Measurements from ENCODE around the gene PDE6B.
"Not testable (repeated sequence)": the region's sequence is repeated elsewhere in the genome, so short reads cannot be mapped to it uniquely, and the experiment has no call there.

Gene PDE6B

DNA sequence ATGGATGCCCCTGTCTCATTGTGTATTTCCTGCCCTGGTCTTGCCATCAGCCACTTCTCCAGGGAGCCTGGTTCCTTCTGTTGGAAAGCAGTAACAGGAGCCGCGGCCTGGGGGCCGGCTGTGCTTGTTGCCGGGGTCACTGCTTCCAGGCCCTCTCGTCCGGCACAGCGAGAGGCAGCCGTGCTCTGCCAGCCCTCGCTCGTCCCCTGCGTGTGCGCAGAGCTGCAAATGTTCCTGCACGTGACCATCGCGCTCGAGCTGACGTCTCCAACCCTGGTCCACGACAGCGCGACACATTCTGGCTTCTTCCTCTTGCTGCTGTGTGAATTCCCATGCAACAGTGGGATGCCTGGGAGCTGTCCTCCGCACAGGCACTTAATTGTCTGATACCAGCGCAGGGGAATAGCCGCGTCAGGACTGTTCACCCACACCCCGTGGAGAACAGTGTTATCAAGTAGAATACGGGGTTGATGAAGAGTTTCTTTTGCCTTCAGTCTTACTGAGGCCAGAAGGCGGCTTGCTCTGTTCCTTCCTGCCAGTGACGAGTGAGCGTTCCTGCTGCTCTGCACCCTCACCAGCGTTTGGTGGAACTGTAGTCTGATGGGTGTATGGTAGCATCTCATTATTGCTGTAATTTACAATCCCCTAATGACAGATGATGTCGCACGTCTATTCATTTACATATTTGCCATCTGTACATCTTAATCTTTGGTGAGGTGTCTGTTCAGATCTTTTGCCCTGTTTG, 12.3 kb downstream of the PDE6B start:
- no peak for DNase-seq

- not testable (repeated sequence) for DNase-seq
Observed at GRCh38 chr4:642366-642765, 17.0 kb downstream of the PDE6B start.

- no peak for DNase-seq
Observed at GRCh38 chr4:646460-646859, 21.1 kb downstream of the PDE6B start.

- DNase-seq = no peak
Observed at GRCh38 chr4:647481-647880, 22.1 kb downstream of the PDE6B start.

DNA sequence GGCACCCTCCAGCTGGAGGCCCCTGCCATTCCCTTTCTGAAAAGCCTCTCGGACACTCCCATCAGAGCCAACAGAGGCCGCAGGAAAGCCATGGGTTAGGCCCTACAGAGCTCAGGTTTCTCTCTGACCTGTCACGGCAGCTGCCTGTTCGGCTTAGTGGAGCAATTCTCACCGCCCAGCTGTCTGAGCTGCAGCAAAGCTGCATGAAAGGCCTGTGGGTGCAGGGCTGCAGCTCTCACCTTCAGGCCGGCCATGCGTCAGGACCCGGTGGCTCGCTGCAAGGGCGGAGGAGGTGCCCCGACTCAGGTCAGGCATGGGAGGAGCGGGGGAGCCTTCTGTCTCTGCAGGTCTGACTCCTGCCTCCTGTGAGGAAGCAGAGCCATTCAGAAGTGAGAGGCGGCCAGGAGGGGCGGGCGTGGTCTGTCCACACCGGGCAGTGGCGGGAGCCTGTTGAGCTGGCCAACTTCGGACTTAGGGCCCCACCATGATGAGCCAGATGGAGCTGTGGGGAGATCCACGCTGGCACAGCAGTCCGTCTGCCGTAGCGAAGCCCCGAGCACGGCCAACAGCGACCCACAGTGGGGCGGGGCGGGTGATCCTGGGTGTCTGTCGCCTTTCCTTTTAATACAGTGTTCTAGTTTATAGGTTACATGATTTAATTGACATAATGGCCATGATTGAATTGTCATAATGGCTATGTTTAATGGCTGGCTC, 23.4 kb downstream of the PDE6B start:
- DNase-seq = peak; percentile 14 to 20

DNA sequence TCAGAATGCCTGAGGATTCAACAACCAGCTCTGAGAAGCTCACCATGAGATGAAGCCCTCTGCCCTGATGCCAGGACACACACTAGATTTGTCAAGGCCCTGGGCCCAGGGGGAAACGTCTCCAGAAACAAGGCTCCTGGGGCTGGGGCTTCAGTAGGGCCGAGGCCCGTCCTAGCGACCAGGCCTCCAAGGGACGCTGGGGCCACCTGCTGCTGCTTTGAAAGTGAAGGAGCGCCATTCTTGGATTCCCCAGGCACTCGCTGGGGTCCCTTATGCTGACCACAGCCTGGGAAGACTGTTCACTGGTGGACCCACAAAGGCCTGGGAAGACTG, 23.9 kb downstream of the PDE6B start:
- no peak for DNase-seq

DNA sequence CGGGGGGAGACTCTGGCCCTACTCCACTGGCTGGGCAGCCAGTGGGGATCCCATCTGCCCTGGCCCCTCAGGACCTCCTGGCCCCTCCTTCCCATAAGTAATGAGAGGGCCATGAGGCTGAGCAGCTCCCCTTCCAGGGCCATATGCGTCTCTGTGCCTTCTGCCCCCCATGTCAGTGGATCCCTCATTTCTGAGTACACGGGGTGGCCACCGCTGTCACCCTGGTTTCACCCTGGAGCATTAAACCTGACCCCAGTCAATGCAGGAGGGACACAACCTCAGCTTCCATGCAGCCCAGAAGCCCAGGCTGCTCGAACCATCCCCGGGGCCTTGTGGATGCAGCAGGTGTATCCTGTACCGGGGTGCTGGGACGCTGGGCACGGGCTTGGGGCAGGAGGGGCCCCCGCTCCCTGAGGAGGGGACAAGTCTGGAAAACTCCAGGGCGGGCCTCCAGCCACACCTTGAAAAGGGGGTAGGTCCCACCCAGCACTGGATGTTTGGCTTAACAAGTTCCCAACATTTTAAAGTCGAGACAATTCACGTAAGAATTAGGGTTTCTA, 24.5 kb downstream of the PDE6B start:
- DNase-seq = no peak

- no peak for DNase-seq
Observed at GRCh38 chr4:650461-650860, 25.1 kb downstream of the PDE6B start.

DNA sequence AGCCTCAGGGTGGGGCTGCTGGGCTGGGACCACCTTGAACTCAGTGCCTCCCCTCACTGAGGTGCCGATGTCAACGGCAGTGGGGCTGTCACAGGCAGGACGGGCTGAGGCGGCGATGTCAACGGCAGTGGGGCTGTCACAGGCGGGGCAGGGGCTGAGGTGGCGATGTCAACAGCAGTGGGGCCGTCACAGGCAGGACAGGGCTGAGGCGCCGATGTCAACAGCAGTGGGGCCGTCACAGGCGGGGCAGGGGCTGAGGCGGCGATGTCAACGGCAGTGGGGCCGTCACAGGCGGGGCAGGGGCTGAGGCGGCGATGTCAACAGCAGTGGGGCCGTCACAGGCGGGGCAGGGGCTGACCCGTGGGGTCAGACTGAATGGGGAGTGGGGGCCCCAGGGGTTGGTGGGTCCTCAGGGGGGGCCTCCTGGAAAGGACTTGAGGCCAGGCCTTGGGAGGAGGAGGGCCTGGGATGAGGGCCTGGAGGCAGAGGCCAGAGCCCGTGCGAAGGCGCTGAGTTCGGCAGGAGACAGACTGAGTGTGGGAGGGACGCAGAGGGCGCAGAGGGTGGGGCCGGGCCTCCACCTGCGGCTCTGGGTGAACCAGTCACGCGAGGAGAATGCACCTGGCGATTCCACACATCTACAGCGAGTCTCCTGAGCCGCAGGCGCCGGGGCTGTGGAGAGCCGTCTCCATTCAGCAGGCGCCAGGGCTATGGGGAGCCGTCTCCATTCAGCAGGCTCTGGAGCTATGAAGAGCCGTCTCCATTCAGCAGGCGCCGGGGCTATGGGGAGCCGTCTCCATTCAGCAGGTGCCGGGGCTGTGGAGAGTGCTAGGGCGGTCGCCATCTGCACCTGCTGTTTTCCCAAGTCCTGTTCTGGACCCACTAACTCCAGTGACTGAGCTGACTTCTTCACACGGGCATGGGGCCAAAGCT, 25.8 kb downstream of the PDE6B start:
- DNase-seq = no peak

- no peak for DNase-seq
Observed at GRCh38 chr4:651884-652642, 26.7 kb downstream of the PDE6B start.

DNA sequence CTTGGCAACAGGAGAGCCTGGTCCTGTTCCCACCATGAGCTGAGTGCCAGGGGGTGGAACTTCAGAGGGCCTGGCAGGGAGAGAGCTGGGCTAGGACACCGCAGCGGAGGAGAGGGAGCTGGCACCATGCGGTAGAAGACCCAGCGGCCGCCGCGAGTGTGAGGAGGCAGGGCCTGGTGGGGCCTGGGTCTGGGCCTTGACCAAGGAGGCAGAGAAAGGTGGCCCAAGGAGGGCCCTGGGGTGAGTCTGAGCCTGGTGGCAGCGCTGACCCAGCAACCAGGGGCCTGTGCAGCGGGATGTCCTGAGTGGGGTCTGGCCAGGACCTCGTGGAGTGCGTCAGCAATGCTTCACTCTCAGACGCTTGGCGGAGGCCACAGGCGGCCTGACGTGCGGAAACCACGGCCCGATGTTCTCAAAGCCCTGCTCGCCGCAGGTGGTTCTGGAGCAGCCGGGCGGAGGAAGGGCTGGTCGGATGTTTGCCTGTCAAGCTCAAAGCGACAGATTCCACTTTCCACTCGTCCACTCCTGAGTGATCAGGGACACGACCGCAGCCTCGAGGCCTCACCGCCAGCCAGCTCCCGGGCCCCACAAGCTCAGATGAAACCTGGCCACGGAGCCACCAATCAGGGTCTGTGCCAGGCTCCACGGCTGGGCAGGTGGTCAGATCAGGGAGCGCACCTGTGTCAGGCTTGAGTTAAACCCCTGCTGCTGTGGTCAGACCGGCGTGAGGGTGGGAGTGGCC, 27.9 kb downstream of the PDE6B start:
- no peak for DNase-seq

DNA sequence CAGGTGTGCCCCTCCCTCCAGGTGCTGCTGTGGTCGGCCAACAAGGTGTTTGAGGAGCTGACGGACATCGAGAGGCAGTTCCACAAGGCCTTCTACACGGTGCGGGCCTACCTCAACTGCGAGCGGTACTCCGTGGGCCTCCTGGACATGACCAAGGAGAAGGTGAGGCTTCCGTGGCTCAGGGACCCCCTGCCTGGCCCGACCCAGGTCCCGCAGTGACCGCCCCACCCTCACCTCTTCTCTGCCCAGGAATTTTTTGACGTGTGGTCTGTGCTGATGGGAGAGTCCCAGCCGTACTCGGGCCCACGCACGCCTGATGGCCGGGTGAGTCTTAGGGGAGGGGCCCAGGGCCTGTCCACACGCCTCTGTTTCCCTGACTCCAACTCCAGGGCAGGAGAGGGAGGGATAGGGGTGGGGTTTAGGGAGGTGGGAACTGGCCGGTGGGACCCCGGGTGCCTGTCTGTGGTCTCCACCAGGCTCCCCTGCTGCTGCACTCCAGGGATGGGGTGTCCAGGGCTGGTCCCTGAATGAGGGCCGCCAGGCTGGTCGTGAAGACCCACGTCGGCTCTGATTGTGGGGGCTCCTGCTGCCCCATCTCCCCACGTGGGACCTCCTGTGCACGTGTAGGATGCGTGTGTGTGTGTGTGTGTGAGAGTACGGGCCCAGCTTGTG, 28.6 kb downstream of the PDE6B start:
- no peak for DNase-seq

- DNase-seq = no peak
Observed at GRCh38 chr4:654503-654845, 29.1 kb downstream of the PDE6B start.

DNA sequence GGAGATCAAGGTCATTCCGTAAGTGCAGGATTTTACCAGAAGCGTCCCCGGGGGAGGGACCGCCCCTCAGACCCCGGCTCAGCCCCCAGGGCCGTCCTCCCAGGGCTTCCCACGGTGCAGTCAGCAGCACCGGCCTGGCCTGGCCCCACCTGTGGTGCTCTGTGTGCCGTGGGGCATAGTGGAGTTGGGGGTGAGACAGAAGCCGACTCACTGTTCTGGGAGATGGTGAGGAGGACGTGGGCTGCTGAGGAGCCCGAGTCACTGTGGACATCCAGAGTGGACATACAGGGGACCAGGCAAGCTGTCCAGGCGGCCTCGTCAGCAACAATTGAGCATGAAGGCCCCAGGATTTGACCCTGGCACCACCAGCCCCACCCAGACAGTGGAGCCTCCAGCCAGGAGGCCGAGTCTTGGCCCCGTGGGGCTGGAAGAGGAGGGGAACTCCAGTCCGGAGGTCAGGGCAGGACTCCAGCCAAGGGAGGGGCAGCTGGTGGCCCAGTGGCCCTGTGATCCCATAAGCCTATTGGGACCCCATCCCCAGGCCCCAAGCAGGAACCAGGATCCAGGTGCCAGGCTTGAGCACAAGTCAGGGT, 29.6 kb downstream of the PDE6B start:
- DNase-seq = no peak

DNA sequence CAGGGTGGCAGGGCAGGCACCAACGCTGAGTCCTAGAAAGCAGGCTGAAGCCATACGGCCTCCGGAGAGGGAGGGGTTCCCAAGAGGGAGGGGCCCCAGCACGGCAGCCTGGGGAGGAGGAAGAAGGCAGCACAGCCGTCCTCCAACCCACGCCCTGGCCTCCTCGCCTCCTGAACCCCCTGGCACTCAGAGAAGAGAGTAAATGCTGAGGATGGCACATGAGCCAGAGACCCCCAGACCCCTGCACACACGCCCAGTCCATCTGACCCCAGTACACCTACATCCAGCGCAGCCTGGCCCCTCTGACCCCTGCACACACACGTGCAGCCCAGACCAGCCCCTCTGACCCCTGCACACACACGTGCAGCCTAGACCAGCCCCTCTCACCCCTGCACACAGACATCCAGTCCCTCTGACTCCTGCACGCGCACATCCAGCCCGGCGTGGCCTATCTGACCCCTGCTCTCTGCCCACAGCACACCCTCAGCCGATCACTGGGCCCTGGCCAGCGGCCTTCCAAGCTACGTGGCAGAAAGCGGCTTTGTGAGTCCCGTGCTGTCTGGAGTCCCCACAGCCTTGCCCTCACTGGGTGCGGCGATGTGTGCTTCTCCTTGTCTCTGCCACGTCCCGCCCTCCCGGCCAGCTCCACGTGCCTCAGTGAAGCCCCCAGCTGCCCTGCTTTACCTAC, 30.2 kb downstream of the PDE6B start:
- DNase-seq = no peak

GRCh38 chr4:656436-657337, 31.3 kb downstream of the PDE6B start:
- no peak for DNase-seq

GRCh38 chr4:657338-657833, 32.0 kb downstream of the PDE6B start:
- DNase-seq = no peak

GRCh38 chr4:657834-658667, 32.7 kb downstream of the PDE6B start:
- DNase-seq = no peak
